ENCODE results near the gene NR1H3. TPM values are rescaled to one million over a fixed set of nuclear protein-coding genes. Genes with fewer than 3 reads are reported as not detected.

NR1H3 gene
- total and polyA plus RNA-seq, 10 of the 15 experiments (the other 5 are each of a cell fraction or from before 2014, with no cell fraction given): 2.6 to 8.9 (median 4.5) TPM

GRCh38 chr11:47251751-47252150 is 6.0 kb upstream of the NR1H3 start:
- 70% methylated on average over 2 of the region's 3 CpGs for WGBS (ENCODE audit: insufficient coverage, insufficient replicate concordance, low lambda C conversion rate, missing lambda C conversion rate)
- CTCF ChIA-PET: interaction anchor here (0.7 to 1.0 kb wide), 3 partner anchors 14 to 365 kb away, joined by 3 read pairs; no protein-coding TSS in a partner anchor
- in situ Hi-C loops (cut with MboI) (no loop called here), intact Hi-C loops (cut with micrococcal nuclease; ENCODE audit: unreplicated experiment) (no loop called here)
- H2AFZ ChIP-seq (ENCODE audit: control insufficient read depth, low read depth, low read length): no peak overlapping the region
- POLR2A ChIA-PET: interaction anchor here (0.6 kb wide), 1 partner anchor 36 kb away, joined by 3 read pairs; no protein-coding TSS in a partner anchor
- no peaks in the 10 kb centered on the region for H3K27me3 ChIP-seq (replicated peaks in 1 of 2; ENCODE audit: control insufficient read depth in 2 of 2, insufficient read depth in 2 of 2, low read length in 1 of 2)
- H3K4me1 ChIP-seq (ENCODE audit: control insufficient read depth, insufficient read depth, low read length): peaks cover 8% of the 10 kb centered on the region
- DNase-seq (ENCODE audit: low read depth, low spot score) (no peak), FAIRE-seq (no peak), ATAC-seq (no peak)
- TF ChIP-seq NR2F1 (conservative IDR thresholded peaks at IDR 0.05) (no peak), ZSCAN29 (IDR thresholded peaks at IDR 0.05) (no peak)
- H4K20me1 ChIP-seq (ENCODE audit: control insufficient read depth, insufficient read depth): no peaks in the 10 kb centered on the region
- no peak overlapping the region for H3K4me2 ChIP-seq (ENCODE audit: control insufficient read depth, insufficient read depth)
- no peak overlapping the region for H3K27ac ChIP-seq (ENCODE audit: control insufficient read depth, insufficient read depth)
- H3K4me3 ChIP-seq: no peak overlapping the region
- no TSS peak for BruUV-seq (replicated peaks)
- no peaks in the 10 kb centered on the region; a peak in 1 of 4 replicates for H3K36me3 ChIP-seq (ENCODE audit: control insufficient read depth in 2 of 2, insufficient read depth in 2 of 2, low read length in 1 of 2)
- no peak overlapping the region for H3K9ac ChIP-seq (ENCODE audit: control insufficient read depth, insufficient read depth, low read length)
- H3K9me3 ChIP-seq (replicated peaks; ENCODE audit: control insufficient read depth, insufficient read depth, low read length): no peaks in the 10 kb centered on the region
- SMC1A ChIA-PET (ENCODE audit: uncharacterized antibody, unreplicated experiment): interaction anchor here (0.8 to 1.1 kb wide), 2 partner anchors 74 to 122 kb away, joined by 3 read pairs; no protein-coding TSS in a partner anchor
- H3K79me2 ChIP-seq (ENCODE audit: control insufficient read depth, insufficient read depth, low read length): peaks cover 24% of the 10 kb centered on the region
- RAD21 ChIA-PET (ENCODE audit: unreplicated experiment): interaction anchor here (0.7 kb wide), 1 partner anchor 38 kb away, joined by 3 read pairs; no protein-coding TSS in a partner anchor

DNA sequence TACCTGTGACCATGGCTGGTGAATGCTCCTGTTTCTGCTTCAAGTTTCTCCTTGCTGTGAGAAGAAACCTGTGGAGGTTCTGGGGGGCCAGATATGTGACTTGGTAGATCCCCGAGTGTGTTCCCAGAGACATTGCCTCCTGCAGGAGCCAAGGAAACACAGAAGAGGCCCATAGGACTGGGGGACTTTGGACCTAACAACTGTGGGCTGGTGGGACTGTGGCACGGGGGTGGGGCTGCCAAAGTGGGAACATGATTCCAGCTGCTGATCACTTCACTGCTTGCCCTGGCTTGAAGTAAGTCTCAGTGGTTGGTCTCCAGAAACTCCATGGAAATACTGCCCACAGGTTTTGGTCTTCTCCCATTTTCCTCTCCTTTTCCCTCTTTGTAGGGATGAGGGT is 4.1 kb upstream of the NR1H3 start:
- Histone ChIP-seq H2AFZ (ENCODE audit: control insufficient read depth, low read depth, low read length) (no peak overlapping the region), H3K79me2 (ENCODE audit: control insufficient read depth, insufficient read depth, low read length) (peaks cover 8% of the 10 kb centered on the region), H4K20me1 (ENCODE audit: control insufficient read depth, insufficient read depth) (no peaks in the 10 kb centered on the region), H3K9me3 (replicated peaks; ENCODE audit: control insufficient read depth, insufficient read depth, low read length) (no peaks in the 10 kb centered on the region), H3K4me2 (ENCODE audit: control insufficient read depth, insufficient read depth) (no peak overlapping the region), H3K4me1 (ENCODE audit: control insufficient read depth, insufficient read depth, low read length) (peaks cover 4% of the 10 kb centered on the region; the same call in 1 of the 2 replicates), H3K27me3 (replicated peaks in 1 of 2; ENCODE audit: control insufficient read depth in 2 of 2, insufficient read depth in 2 of 2, low read length in 1 of 2) (no peaks in the 10 kb centered on the region), H3K4me3 (no peak overlapping the region), H3K27ac (ENCODE audit: control insufficient read depth, insufficient read depth) (no peak overlapping the region), H3K9ac (ENCODE audit: control insufficient read depth, insufficient read depth, low read length) (no peak overlapping the region), H3K36me3 (ENCODE audit: control insufficient read depth in 2 of 2, insufficient read depth in 2 of 2, low read length in 1 of 2) (no peaks in the 10 kb centered on the region)
- FAIRE-seq (no peak), DNase-seq (ENCODE audit: low read depth, low spot score) (no peak), ATAC-seq (no peak)
- intact Hi-C loops (cut with micrococcal nuclease; ENCODE audit: unreplicated experiment) (no loop called here), in situ Hi-C loops (cut with MboI) (no loop called here)
- no TSS peak for BruUV-seq (replicated peaks)
- ChIA-PET POLR2A (interaction anchor here (1.0 kb wide), 1 partner anchor 76 kb away, joined by 3 read pairs; no protein-coding TSS in a partner anchor), RAD21 (ENCODE audit: unreplicated experiment) (no interaction called here), CTCF (no interaction called here), SMC1A (ENCODE audit: uncharacterized antibody, unreplicated experiment) (interaction anchor here (1.3 to 1.4 kb wide), 2 partner anchors 10 to 66 kb away, joined by 3 to 4 read pairs; no protein-coding TSS in a partner anchor)
- WGBS (ENCODE audit: insufficient coverage, insufficient replicate concordance, low lambda C conversion rate, missing lambda C conversion rate): 56% methylated on average over 2 of the region's 2 CpGs
- TF ChIP-seq CHD4 (IDR thresholded peaks at IDR 0.05) (no peak), POLR2A (IDR thresholded peaks at IDR 0.05; ENCODE audit: low read depth, low read length) (no peak), CREB1 (IDR thresholded peaks at IDR 0.05; ENCODE audit: low read depth) (no peak), NFIC (IDR thresholded peaks at IDR 0.05; ENCODE audit: low read depth, low read length) (no peak), STAT1 (conservative IDR thresholded peaks at IDR 0.05) (no peak)
- TF ChIP-seq, protein P1, sequence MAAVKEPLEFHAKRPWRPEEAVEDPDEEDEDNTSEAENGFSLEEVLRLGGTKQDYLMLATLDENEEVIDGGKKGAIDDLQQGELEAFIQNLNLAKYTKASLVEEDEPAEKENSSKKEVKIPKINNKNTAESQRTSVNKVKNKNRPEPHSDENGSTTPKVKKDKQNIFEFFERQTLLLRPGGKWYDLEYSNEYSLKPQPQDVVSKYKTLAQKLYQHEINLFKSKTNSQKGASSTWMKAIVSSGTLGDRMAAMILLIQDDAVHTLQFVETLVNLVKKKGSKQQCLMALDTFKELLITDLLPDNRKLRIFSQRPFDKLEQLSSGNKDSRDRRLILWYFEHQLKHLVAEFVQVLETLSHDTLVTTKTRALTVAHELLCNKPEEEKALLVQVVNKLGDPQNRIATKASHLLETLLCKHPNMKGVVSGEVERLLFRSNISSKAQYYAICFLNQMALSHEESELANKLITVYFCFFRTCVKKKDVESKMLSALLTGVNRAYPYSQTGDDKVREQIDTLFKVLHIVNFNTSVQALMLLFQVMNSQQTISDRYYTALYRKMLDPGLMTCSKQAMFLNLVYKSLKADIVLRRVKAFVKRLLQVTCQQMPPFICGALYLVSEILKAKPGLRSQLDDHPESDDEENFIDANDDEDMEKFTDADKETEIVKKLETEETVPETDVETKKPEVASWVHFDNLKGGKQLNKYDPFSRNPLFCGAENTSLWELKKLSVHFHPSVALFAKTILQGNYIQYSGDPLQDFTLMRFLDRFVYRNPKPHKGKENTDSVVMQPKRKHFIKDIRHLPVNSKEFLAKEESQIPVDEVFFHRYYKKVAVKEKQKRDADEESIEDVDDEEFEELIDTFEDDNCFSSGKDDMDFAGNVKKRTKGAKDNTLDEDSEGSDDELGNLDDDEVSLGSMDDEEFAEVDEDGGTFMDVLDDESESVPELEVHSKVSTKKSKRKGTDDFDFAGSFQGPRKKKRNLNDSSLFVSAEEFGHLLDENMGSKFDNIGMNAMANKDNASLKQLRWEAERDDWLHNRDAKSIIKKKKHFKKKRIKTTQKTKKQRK (IDR thresholded peaks at IDR 0.05; ENCODE audit: low read depth, low read length): no peak

Data from GM12878 (cell line).